H9 (cell line): ENCODE results near the gene PLEKHA7. TPM values are rescaled to one million over a fixed set of nuclear protein-coding genes. Genes with fewer than 3 reads are reported as not detected.
A peak's percentile ranks its signal among the peaks of the same experiment; 100 is the strongest.

ENCODE experiments used
- DNase-seq: peaks from one replicate; pipeline ENCODE4 v3.0.0-alpha.2; 2017
- H2AFZ ChIP-seq: one replicate; pipeline ENCODE4 v1.6.1; 2013; ENCODE audit warnings: mild to moderate bottlenecking, low read length, control low read depth, moderate library complexity
- H2AK5ac ChIP-seq: 2 replicates; pipeline ENCODE4 v1.6.1; 2013; ENCODE audit warnings: low read length, control low read depth, mixed read lengths; ENCODE audit not compliant: insufficient read length
- H2BK120ac ChIP-seq: one replicate; pipeline ENCODE4 v1.6.1; 2013; ENCODE audit warnings: low read depth, mild to moderate bottlenecking, low read length, control low read depth, inconsistent platforms; ENCODE audit not compliant: poor library complexity, severe bottlenecking
- H2BK12ac ChIP-seq: 2 replicates; pipeline ENCODE4 v1.6.1; 2013; ENCODE audit warnings: low read length, control low read depth, mixed read lengths, low read depth; ENCODE audit not compliant: insufficient read length
- H2BK15ac ChIP-seq: 2 replicates; pipeline ENCODE4 v1.6.1; 2013; ENCODE audit warnings: low read depth, low read length, control low read depth
- H2BK20ac ChIP-seq: one replicate; pipeline ENCODE4 v1.6.1; 2013; ENCODE audit warnings: low read depth, mild to moderate bottlenecking, low read length, control low read depth, inconsistent platforms; ENCODE audit not compliant: poor library complexity, severe bottlenecking
- H2BK5ac ChIP-seq: 2 replicates; pipeline ENCODE4 v1.6.1; 2013; ENCODE audit warnings: low read length, control low read depth, mixed read lengths; ENCODE audit not compliant: insufficient read length
- H3K14ac ChIP-seq: 2 replicates; pipeline ENCODE4 v1.6.1; 2013; ENCODE audit warnings: low read length, control low read depth; ENCODE audit not compliant: insufficient read depth
- H3K18ac ChIP-seq: 2 replicates; pipeline ENCODE4 v1.6.1; 2013; ENCODE audit warnings: low read depth, mild to moderate bottlenecking, mixed read lengths, low read length, control low read depth; ENCODE audit not compliant: insufficient read length
- H3K23ac ChIP-seq: 2 replicates; pipeline ENCODE4 v1.6.1; 2013; ENCODE audit warnings: low read length, control low read depth, mixed read lengths, low read depth; ENCODE audit not compliant: insufficient read length
- H3K23me2 ChIP-seq: 2 replicates; pipeline ENCODE4 v1.6.1; 2013; ENCODE audit warnings: low read depth, mild to moderate bottlenecking, mixed read lengths, low read length, control low read depth; ENCODE audit not compliant: insufficient read length, poor library complexity, severe bottlenecking
- H3K27ac ChIP-seq: 2 replicates; pipeline ENCODE4 v1.5.1; 2013; ENCODE audit warnings: low read length, control low read depth, mixed read lengths, low read depth; ENCODE audit not compliant: insufficient read length
- H3K27me3 ChIP-seq: 2 replicates; pipeline ENCODE4 v1.6.1; 2013; ENCODE audit warnings: low read length, control low read depth, inconsistent platforms; ENCODE audit not compliant: insufficient read depth
- H3K4ac ChIP-seq: 2 replicates; pipeline ENCODE4 v1.6.1; 2013; ENCODE audit warnings: low read depth, mild to moderate bottlenecking, control low read depth, inconsistent platforms, low read length, moderate library complexity
- H3K4me1 ChIP-seq: 2 replicates; pipeline ENCODE4 v1.6.1; 2013; ENCODE audit warnings: low read length, control low read depth, inconsistent platforms; ENCODE audit not compliant: insufficient read depth
- H3K4me2 ChIP-seq: 2 replicates; pipeline ENCODE4 v1.6.1; 2013; ENCODE audit warnings: low read length, control low read depth, mixed read lengths; ENCODE audit not compliant: insufficient read length, insufficient read depth
- H3K56ac ChIP-seq: 2 replicates; pipeline ENCODE4 v1.6.1; 2013; ENCODE audit warnings: low read depth, mild to moderate bottlenecking, mixed read lengths, low read length, control low read depth; ENCODE audit not compliant: insufficient read length
- H3K79me1 ChIP-seq: 2 replicates; pipeline ENCODE4 v1.6.1; 2013; ENCODE audit warnings: low read depth, mild to moderate bottlenecking, moderate library complexity, low read length, control low read depth, inconsistent platforms; ENCODE audit not compliant: insufficient read depth, poor library complexity, severe bottlenecking
- H3K79me2 ChIP-seq: 2 replicates; pipeline ENCODE4 v1.6.1; 2013; ENCODE audit warnings: low read length, control low read depth, inconsistent platforms; ENCODE audit not compliant: insufficient read depth
- H3K9ac ChIP-seq: 2 replicates; pipeline ENCODE4 v1.6.1; 2013; ENCODE audit warnings: low read length, control low read depth, mixed read lengths; ENCODE audit not compliant: insufficient read length; ENCODE audit errors: extremely low read depth
- H3K9me3 ChIP-seq: one replicate; pipeline ENCODE4 v1.6.1; 2013; ENCODE audit warnings: low read depth, low read length, inconsistent platforms; ENCODE audit not compliant: control insufficient read depth
- H3T11ph ChIP-seq: one replicate; pipeline ENCODE4 v1.6.1; 2013; ENCODE audit warnings: mild to moderate bottlenecking, low read length, control low read depth, inconsistent platforms
- H4K20me1 ChIP-seq: one replicate; pipeline ENCODE4 v1.6.1; 2013; ENCODE audit not compliant: control insufficient read depth, insufficient read length, insufficient read depth
- H4K5ac ChIP-seq: 2 replicates; pipeline ENCODE4 v1.6.1; 2013; ENCODE audit warnings: low read depth, mild to moderate bottlenecking, mixed read lengths, low read length, control low read depth; ENCODE audit not compliant: insufficient read length
- H4K8ac ChIP-seq: replicated peaks from 2 replicates; pipeline ENCODE4 v1.6.1; 2013; ENCODE audit warnings: low read length, control low read depth, mixed read lengths, low read depth; ENCODE audit not compliant: insufficient read length
- H4K91ac ChIP-seq: 2 replicates; pipeline ENCODE4 v1.6.1; 2013; ENCODE audit warnings: low read depth, mild to moderate bottlenecking, moderate library complexity, mixed read lengths, low read length, control low read depth; ENCODE audit not compliant: insufficient read length
- H3K27ac Mint-ChIP-seq, 3 experiments: 2 replicates in 2 of 3; 3 replicates in 1 of 3; pipeline ENCODE4 v1.8.0; 2020 to 2021; ENCODE audit warnings: mixed read lengths in 3 of 3, mild to moderate bottlenecking in 1 of 3, moderate library complexity in 1 of 3
- H3K27me3 Mint-ChIP-seq: 2 replicates; pipeline ENCODE4 v1.8.0; 2021; ENCODE audit warnings: low read depth, mild to moderate bottlenecking, moderate library complexity, mixed read lengths
- H3K36me3 Mint-ChIP-seq, 3 experiments: 2 replicates in 2 of 3; 3 replicates in 1 of 3; pipeline ENCODE4 v1.8.0; 2020 to 2021; ENCODE audit warnings: low read depth in 3 of 3, mixed read lengths in 3 of 3; ENCODE audit not compliant: insufficient read depth in 1 of 3
- H3K4me1 Mint-ChIP-seq, 2 experiments: 2 replicates each; pipeline ENCODE4 v1.8.0; 2020; ENCODE audit warnings: mixed read lengths in 2 of 2
- H3K4me3 Mint-ChIP-seq, 2 experiments: 2 replicates in 1 of 2; 3 replicates in 1 of 2; pipeline ENCODE4 v1.8.0; 2020 to 2021; ENCODE audit warnings: mild to moderate bottlenecking in 2 of 2, mixed read lengths in 2 of 2, moderate library complexity in 1 of 2
- H3K9me3 Mint-ChIP-seq, 2 experiments: 2 replicates in 1 of 2; 3 replicates in 1 of 2; pipeline ENCODE4 v1.8.0; 2020; ENCODE audit warnings: mild to moderate bottlenecking in 2 of 2, mixed read lengths in 2 of 2, moderate library complexity in 1 of 2
- WGBS: extraction: QIAGEN DNeasy Blood & Tissue Kit; methylation state at CpG from one replicate; pipeline ENCODE4 v1.1.7; 2013; ENCODE audit warnings: missing lambda C conversion rate, low lambda C conversion rate, mixed read lengths; ENCODE audit not compliant: insufficient read length; ENCODE audit errors: extremely low coverage; 5-methylcytosine and 5-hydroxymethylcytosine counted together
- total RNA-seq: library from RNA; stranded (reverse); gene quantifications from 2 replicates; pipeline ENCODE4 v1.2.1, GENCODE V29; 2021
- TF ChIP-seq, protein P1 (sequence below): fragments of 200-600 bp; sonication (generic); conservative IDR thresholded peaks from 3 replicates; pipeline ENCODE4 v1.8.0; 2021; ENCODE audit warnings: antibody characterized with exemption, mild to moderate bottlenecking

PLEKHA7 gene
- total RNA-seq, 1 experiment from 2014 or later: 21.0 TPM

DNA sequence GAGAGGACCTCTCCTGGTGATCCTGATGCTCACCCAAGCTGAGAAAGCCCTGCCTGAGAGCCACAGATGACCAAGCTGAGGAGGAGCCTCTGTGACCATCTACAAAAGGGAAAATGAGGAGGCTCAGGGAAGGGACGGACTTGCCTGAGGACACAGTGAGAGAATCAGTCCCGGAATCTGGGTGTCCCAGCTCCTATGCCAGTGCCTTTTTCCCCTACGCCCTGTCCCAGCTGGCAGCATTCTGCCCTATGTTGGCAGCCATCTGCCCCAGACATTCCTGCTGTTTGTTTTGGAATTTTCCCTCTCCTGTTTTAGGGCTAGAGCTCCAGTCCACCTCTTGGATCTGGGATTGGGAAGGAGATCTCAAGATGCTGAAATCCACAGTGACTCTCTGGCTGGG lies 221.2 kb downstream of the PLEKHA7 start:
- Mint-ChIP-seq H3K27ac (peak overlapping the region in 1 of 3 experiments; percentile 52; a peak in 1 of 7 replicates), H3K9me3 (no peaks in the 10 kb centered on the region), H3K4me3 (no peak overlapping the region), H3K4me1 (peaks cover 3 to 12% of the 10 kb centered on the region in 2 experiments), H3K36me3 (peaks cover 0 to 23% (median 10%) of the 10 kb centered on the region in 3 experiments; a peak in 5 of 7 replicates), H3K27me3 (no peaks in the 10 kb centered on the region)
- no peak for DNase-seq
- H3K18ac ChIP-seq: no peak overlapping the region
- no peak overlapping the region for H2BK5ac ChIP-seq
- H2BK20ac ChIP-seq: no peak overlapping the region
- no peaks in the 10 kb centered on the region for H4K20me1 ChIP-seq
- H2BK120ac ChIP-seq: no peak overlapping the region
- no peaks in the 10 kb centered on the region for H3K79me2 ChIP-seq
- H3K14ac ChIP-seq: no peak overlapping the region
- H3K56ac ChIP-seq: no peak overlapping the region
- H3K4ac ChIP-seq: no peak overlapping the region
- TF ChIP-seq, protein P1, sequence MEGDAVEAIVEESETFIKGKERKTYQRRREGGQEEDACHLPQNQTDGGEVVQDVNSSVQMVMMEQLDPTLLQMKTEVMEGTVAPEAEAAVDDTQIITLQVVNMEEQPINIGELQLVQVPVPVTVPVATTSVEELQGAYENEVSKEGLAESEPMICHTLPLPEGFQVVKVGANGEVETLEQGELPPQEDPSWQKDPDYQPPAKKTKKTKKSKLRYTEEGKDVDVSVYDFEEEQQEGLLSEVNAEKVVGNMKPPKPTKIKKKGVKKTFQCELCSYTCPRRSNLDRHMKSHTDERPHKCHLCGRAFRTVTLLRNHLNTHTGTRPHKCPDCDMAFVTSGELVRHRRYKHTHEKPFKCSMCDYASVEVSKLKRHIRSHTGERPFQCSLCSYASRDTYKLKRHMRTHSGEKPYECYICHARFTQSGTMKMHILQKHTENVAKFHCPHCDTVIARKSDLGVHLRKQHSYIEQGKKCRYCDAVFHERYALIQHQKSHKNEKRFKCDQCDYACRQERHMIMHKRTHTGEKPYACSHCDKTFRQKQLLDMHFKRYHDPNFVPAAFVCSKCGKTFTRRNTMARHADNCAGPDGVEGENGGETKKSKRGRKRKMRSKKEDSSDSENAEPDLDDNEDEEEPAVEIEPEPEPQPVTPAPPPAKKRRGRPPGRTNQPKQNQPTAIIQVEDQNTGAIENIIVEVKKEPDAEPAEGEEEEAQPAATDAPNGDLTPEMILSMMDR: no peak
- H2AK5ac ChIP-seq: no peak overlapping the region
- no peak overlapping the region for H4K5ac ChIP-seq
- no peaks in the 10 kb centered on the region for H3K9me3 ChIP-seq
- no peak overlapping the region for H4K91ac ChIP-seq
- no peak overlapping the region for H3K9ac ChIP-seq
- no CpG with 5 or more reads among the region's 3 CpGs for WGBS
- no peaks in the 10 kb centered on the region for H3K27me3 ChIP-seq
- no peaks in the 10 kb centered on the region for H3K79me1 ChIP-seq
- no peak overlapping the region for H2BK12ac ChIP-seq
- H2AFZ ChIP-seq: no peak overlapping the region
- no peaks in the 10 kb centered on the region for H3K23me2 ChIP-seq
- no peaks in the 10 kb centered on the region for H3K4me1 ChIP-seq
- no peak overlapping the region for H3K27ac ChIP-seq
- no peak overlapping the region for H3K23ac ChIP-seq
- no peak overlapping the region for H3T11ph ChIP-seq
- no peak overlapping the region for H4K8ac ChIP-seq
- no peak overlapping the region for H3K4me2 ChIP-seq
- no peak overlapping the region for H2BK15ac ChIP-seq
